Ishikawa (cell line): ENCODE measurements around the gene GORASP1.

Experiments
- CEBPB ChIP-seq: IDR thresholded peaks from 2 replicates; pipeline ENCODE4 v1.6.1; 2012
- CREB1 ChIP-seq: IDR thresholded peaks from 2 replicates; pipeline ENCODE4 v1.6.1; 2012; ENCODE audit warnings: low read depth
- EGR1 ChIP-seq: IDR thresholded peaks from 2 replicates; pipeline ENCODE4 v1.6.1; 2012
- EP300 ChIP-seq: IDR thresholded peaks from 2 replicates; pipeline ENCODE4 v1.6.1; 2012; ENCODE audit warnings: borderline replicate concordance
- FOXM1 ChIP-seq: IDR thresholded peaks from 2 replicates; pipeline ENCODE4 v1.6.1; 2012; ENCODE audit warnings: low read depth, borderline replicate concordance
- MAX ChIP-seq: IDR thresholded peaks from 2 replicates; pipeline ENCODE4 v1.6.1; 2012
- NFIC ChIP-seq: IDR thresholded peaks from 2 replicates; pipeline ENCODE4 v1.6.1; 2012
- RAD21 ChIP-seq: IDR thresholded peaks from 2 replicates; pipeline ENCODE4 v1.6.1; 2012; ENCODE audit warnings: low read depth
- REST ChIP-seq: IDR thresholded peaks from 2 replicates; pipeline ENCODE4 v1.6.1; 2012; ENCODE audit warnings: low read depth, mild to moderate bottlenecking
- TAF1 ChIP-seq: IDR thresholded peaks from 2 replicates; pipeline ENCODE4 v1.6.1; 2012; ENCODE audit warnings: low read depth, mild to moderate bottlenecking
- TCF12 ChIP-seq: IDR thresholded peaks from 2 replicates; pipeline ENCODE4 v1.6.1; 2012; ENCODE audit warnings: low read depth
- TEAD4 ChIP-seq: IDR thresholded peaks from 2 replicates; pipeline ENCODE4 v1.6.1; 2012
- USF1 ChIP-seq: IDR thresholded peaks from 2 replicates; pipeline ENCODE4 v1.6.1; 2012
- YY1 ChIP-seq: IDR thresholded peaks from 2 replicates; pipeline ENCODE4 v1.6.1; 2012; ENCODE audit warnings: low read depth
- ZBTB7A ChIP-seq: IDR thresholded peaks from 2 replicates; pipeline ENCODE4 v1.6.1; 2012; ENCODE audit warnings: low read depth

Gene GORASP1

GRCh38 chr3:39052583-39052982 is 54.8 kb downstream of the GORASP1 start:
- TF ChIP-seq TAF1 (no peak), CEBPB (no peak), MAX (no peak), REST (no peak), RAD21 (no peak), USF1 (no peak), CREB1 (no peak), EGR1 (no peak), NFIC (no peak), TEAD4 (no peak)

DNA sequence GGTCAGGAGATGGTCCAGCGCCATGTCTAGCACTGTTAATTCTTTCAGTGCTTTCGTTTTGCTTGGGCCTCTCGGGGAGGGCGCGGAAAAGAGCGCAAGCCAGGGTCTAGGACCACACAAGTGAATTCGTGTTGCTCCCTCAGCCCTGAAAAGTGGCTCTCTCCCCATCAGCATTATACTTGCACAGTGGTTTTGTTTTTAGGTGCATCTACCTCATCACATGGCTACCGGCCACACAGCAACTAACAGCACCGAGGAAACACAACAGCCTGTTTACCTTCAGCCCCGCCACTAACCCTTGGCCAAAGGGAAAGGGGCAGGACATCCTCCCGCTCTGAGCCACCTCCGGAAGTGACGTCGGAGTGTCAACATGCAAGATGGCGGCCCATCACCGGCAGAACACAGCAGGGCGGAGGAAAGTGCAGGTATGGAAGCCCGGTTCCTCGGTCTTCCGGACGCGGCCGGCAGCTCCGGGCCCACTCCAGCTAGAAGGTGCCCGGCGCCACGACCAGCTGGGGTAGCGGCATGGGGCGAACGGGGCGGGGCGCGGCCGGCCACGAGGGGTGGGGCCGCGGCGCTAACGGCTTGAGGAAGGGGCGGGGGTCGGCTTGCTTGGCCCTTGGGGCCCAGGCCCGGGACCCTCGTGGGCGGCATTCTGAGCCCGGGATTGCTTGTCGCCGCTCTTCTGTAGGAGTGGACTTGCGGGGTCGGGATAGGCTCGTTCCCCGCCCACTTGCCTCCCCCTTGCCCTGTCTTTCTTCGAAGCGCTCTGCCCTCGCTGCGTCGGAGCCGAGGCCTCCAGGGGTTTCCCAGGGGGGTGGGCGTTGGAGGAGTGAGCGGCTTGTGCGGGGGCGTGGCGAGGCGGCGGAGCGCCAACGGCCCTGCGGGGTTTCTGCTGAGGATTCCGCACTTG is 55.5 kb downstream of the GORASP1 start, which contains the start of the genes SCN11A and WDR48:
Gene SCN11A (minus strand): TSS at position 296 of the 913 bp plus-strand sequence. CDS start 101,582 bp downstream, outside the sequence.
Gene WDR48 (plus strand): TSS at position 368 of the 913 bp plus-strand sequence. CDS start 10 bp downstream, at position 378.
- TF ChIP-seq TEAD4 (no peak), RAD21 (no peak), EGR1 (peak; percentile 27; the same call in 1 of the 2 replicates), USF1 (no peak), CEBPB (no peak), NFIC (no peak), FOXM1 (no peak), TCF12 (no peak), CREB1 (peak; percentile 86), ZBTB7A (peak; percentile 89; the same call in 1 of the 2 replicates), MAX (peak; percentile 56), EP300 (no peak), TAF1 (peak; percentile 89), YY1 (peak; percentile 98), REST (no peak)

- TF ChIP-seq CEBPB, result no peak
- no peak for TF ChIP-seq MAX
- TF ChIP-seq CREB1, result no peak
Measured at GRCh38 chr3:39050029-39050428, 57.4 kb downstream of the GORASP1 start.
